Measurements from ENCODE around the gene TFB2M. TPM values are rescaled to one million over a fixed set of nuclear protein-coding genes. Genes with fewer than 3 reads are reported as not detected.
"Not testable (repeated sequence)": the region's sequence is repeated elsewhere in the genome, so short reads cannot be mapped to it uniquely, and the experiment has no call there.

TFB2M gene
- total RNA-seq, 1 experiment from 2014 or later: 8.8 TPM

GRCh38 chr1:246564839-246565750 lies 966 bp downstream of the TFB2M start:
- DNase-seq (ENCODE audit: low spot score): no peak
- in situ Hi-C loops (cut with HindIII; ENCODE audit: low sequenced_read_pairs): no loop called here

- in situ Hi-C loops (cut with HindIII; ENCODE audit: low sequenced_read_pairs); DNase-seq (ENCODE audit: low spot score): not testable (repeated sequence)
These were observed 5.2 kb downstream of the TFB2M start for GRCh38 chr1:246560833-246561232.

GRCh38 chr1:246559310-246559709 lies 6.8 kb downstream of the TFB2M start:
- in situ Hi-C loops (cut with HindIII; ENCODE audit: low sequenced_read_pairs): no loop called here
- no peak for DNase-seq (ENCODE audit: low spot score)

GRCh38 chr1:246558041-246558440 lies 8.0 kb downstream of the TFB2M start:
- in situ Hi-C loops (cut with HindIII; ENCODE audit: low sequenced_read_pairs): no loop called here
- DNase-seq (ENCODE audit: low spot score): no peak

GRCh38 chr1:246554201-246554600 lies 11.9 kb downstream of the TFB2M start:
- in situ Hi-C loops (cut with HindIII; ENCODE audit: low sequenced_read_pairs): no loop called here
- peak; percentile 89 for DNase-seq (ENCODE audit: low spot score)

GRCh38 chr1:246552110-246552509 lies 14.0 kb downstream of the TFB2M start:
- no peak for DNase-seq (ENCODE audit: low spot score)
- in situ Hi-C loops (cut with HindIII; ENCODE audit: low sequenced_read_pairs): no loop called here

- in situ Hi-C loops (cut with HindIII; ENCODE audit: low sequenced_read_pairs): no loop called here
- DNase-seq (ENCODE audit: low spot score): no peak
These were observed 15.7 kb downstream of the TFB2M start for GRCh38 chr1:246550402-246550801.

GRCh38 chr1:246549665-246550064 lies 16.4 kb downstream of the TFB2M start:
- no peak for DNase-seq (ENCODE audit: low spot score)
- in situ Hi-C loops (cut with HindIII; ENCODE audit: low sequenced_read_pairs): no loop called here

GRCh38 chr1:246544001-246544400 lies 22.1 kb downstream of the TFB2M start:
- no peak for DNase-seq (ENCODE audit: low spot score)
- in situ Hi-C loops (cut with HindIII; ENCODE audit: low sequenced_read_pairs): no loop called here

GRCh38 chr1:246540738-246541491 lies 25.1 kb downstream of the TFB2M start:
- DNase-seq (ENCODE audit: low spot score): no peak
- in situ Hi-C loops (cut with HindIII; ENCODE audit: low sequenced_read_pairs): no loop called here

- DNase-seq (ENCODE audit: low spot score): no peak
- in situ Hi-C loops (cut with HindIII; ENCODE audit: low sequenced_read_pairs): no loop called here
These were observed 28.2 kb downstream of the TFB2M start for GRCh38 chr1:246537887-246538286.

GRCh38 chr1:246537441-246537840 lies 28.6 kb downstream of the TFB2M start:
- in situ Hi-C loops (cut with HindIII; ENCODE audit: low sequenced_read_pairs): no loop called here
- no peak for DNase-seq (ENCODE audit: low spot score)

- in situ Hi-C loops (cut with HindIII; ENCODE audit: low sequenced_read_pairs): no loop called here
- DNase-seq (ENCODE audit: low spot score): no peak
These were observed 31.9 kb downstream of the TFB2M start for GRCh38 chr1:246534114-246534513.

- DNase-seq (ENCODE audit: low spot score): no peak
- in situ Hi-C loops (cut with HindIII; ENCODE audit: low sequenced_read_pairs): no loop called here
These were observed 32.6 kb downstream of the TFB2M start for GRCh38 chr1:246533371-246533905.

- in situ Hi-C loops (cut with HindIII; ENCODE audit: low sequenced_read_pairs): no loop called here
- no peak for DNase-seq (ENCODE audit: low spot score)
These were observed 33.5 kb downstream of the TFB2M start for GRCh38 chr1:246532519-246532918.

- no peak for DNase-seq (ENCODE audit: low spot score)
- in situ Hi-C loops (cut with HindIII; ENCODE audit: low sequenced_read_pairs): no loop called here
These were observed 35.6 kb downstream of the TFB2M start for GRCh38 chr1:246530482-246530881.

- in situ Hi-C loops (cut with HindIII; ENCODE audit: low sequenced_read_pairs): no loop called here
- no peak for DNase-seq (ENCODE audit: low spot score)
These were observed 36.9 kb downstream of the TFB2M start for GRCh38 chr1:246528933-246529731.

- in situ Hi-C loops (cut with HindIII; ENCODE audit: low sequenced_read_pairs): no loop called here
- no peak for DNase-seq (ENCODE audit: low spot score)
These were observed 38.5 kb downstream of the TFB2M start for GRCh38 chr1:246527402-246528088.

- in situ Hi-C loops (cut with HindIII; ENCODE audit: low sequenced_read_pairs): no loop called here
- DNase-seq (ENCODE audit: low spot score): no peak
These were observed 39.1 kb downstream of the TFB2M start for GRCh38 chr1:246526915-246527314.
